GM12892 (cell line): ENCODE data around the gene TOM1L2.

Source experiments
- POLR2A ChIP-seq: IDR thresholded peaks from 2 replicates; pipeline ENCODE4 v1.6.1; 2011; ENCODE audit warnings: low read depth, low read length, control low read depth
- POLR2AphosphoS5 ChIP-seq: IDR thresholded peaks from 2 replicates; pipeline ENCODE4 v1.6.1; 2011; ENCODE audit warnings: low read depth, low read length, control low read depth

DNA sequence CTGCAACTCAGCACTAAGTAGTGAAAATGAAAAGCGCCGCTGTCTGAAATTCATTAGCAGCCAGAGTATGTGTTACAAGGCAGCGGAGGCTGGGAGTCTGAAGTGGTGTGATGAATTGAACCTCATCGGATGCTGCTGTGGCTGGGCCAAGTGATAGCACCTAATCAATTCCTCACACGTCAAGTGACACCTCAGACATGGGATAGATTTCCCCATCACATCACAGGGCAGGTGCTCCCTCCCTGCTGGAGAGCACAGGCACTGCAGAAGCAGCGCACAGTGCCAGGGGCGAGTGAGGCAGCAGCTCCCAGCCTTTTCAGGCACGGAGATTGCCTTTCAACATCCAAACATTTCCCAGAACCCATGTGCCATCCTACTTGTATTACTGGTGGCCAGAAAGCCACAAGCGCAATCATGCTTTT lies 32.7 kb upstream of the TOM1L2 start:
- TF ChIP-seq POLR2A (no peak), POLR2AphosphoS5 (no peak)
